HG03095 (cell line): ENCODE results near the gene VAT1L.

Source experiments
- ATAC-seq: cut with Tn5 transposase; IDR thresholded peaks from one replicate; pipeline ENCODE4 v1.9.1; 2021; ENCODE audit warnings: moderate library complexity; ENCODE audit not compliant: unreplicated experiment

The VAT1L gene

GRCh38 chr16:77781091-77781490 is 7.3 kb upstream of the VAT1L start:
- no peak for ATAC-seq

DNA sequence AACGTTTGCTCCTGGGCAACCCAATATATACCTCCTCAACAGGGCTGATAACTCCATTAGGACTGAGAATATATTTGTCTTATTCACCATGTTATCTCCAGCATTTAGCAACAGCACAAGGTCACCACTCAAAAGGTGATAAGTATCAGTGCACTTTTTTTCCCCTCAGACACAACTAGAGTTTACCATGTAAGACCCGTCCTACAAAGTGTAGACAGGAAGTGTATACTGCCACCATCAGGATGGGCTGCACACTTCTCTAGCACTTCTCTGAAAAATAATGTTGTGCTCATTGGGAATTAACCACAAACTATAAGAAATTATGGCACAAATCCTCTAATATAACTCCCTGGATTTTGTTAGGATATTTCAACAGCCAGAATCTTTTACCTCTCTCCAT is 5.7 kb upstream of the VAT1L start:
- no peak for ATAC-seq

DNA sequence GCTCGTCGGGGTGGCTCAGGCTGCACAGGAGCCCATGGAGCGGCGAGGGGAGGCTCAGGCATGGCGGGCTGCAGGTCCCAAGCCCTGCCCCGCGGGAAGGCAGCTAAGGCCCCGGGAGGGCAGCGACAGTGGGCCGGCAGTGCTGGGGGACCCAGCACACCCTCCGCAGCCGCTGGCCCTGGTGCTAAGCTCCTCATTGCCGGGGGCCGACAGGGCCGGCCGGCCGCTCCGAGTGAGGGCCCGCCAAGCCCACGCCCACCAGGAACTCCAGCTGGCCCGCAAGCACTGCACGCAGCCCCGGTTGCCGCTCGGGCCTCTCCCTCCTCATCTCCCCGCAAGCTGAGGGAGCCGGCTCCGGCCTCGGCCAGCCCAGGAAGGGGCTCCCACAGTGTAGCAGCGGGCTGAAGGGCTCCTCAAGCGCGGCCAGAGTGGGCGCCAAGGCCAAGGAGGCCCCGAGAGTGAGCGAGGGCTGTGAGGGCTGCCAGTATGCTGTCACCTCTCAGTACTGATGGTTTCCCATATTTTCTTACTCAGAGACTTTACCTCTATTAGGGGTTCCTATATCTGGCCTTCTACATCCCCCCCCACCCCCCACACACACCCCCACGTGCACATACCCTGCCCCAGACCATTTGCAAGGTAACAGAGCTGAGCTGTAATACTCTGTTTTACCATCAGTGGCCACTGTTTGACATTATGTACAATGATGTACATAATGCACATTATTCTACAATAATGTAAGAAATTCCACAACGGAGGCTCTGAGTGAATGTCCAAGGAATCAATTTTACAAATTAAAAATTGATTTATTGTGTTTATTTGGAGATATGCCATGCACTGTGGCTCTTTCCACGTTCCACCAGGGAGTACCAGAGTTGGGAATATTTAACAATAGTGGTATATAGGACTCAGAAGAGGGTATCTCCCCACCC is 3.7 kb upstream of the VAT1L start:
- ATAC-seq, result no peak

DNA sequence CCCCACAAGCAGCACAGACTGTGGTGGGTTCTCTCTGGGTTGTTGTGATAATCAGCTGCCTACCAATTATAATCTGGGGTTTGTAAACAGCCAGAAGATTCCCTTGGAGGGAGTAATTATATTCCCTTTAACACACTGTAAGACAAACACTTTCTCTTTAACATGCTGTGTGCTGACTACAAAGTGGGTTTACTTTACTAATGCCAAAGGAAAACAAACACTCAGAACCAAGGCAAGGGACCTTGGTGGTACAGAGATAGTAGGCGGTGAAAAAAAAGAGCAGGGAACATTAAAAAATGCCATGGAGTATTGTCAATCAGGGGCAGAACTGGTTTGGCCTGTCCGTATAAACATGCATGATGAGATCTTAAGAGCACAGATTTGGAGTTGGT is 3.0 kb upstream of the VAT1L start:
- no peak for ATAC-seq

- ATAC-seq, result no peak
These were observed 2.0 kb upstream of the VAT1L start for GRCh38 chr16:77786186-77786847.

DNA sequence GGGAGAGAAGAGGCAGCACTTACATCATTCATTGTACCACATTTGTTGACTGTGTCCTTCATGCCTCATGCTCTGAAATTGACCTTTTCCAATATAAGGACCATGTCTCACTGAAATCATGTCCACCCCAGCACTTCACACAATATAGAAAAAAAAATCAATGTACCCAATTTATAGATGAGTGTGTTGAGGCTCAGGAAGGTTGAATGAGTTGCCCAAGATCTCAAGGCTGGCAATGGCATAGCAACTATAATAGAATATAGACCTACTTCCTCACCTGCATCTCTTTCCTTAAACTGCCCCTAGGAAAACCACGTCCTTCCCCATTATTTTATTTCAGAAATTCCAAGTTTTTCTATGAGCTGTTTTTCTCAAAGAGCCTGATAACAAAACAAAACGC is 912 bp upstream of the VAT1L start:
- ATAC-seq, result no peak

GRCh38 chr16:77789085-77790008 is 983 bp downstream of the VAT1L start:
- ATAC-seq, result no peak

GRCh38 chr16:77790009-77790372 is 1.6 kb downstream of the VAT1L start:
- no peak for ATAC-seq

- ATAC-seq, result no peak
These were observed 2.5 kb downstream of the VAT1L start for GRCh38 chr16:77790912-77791311.

DNA sequence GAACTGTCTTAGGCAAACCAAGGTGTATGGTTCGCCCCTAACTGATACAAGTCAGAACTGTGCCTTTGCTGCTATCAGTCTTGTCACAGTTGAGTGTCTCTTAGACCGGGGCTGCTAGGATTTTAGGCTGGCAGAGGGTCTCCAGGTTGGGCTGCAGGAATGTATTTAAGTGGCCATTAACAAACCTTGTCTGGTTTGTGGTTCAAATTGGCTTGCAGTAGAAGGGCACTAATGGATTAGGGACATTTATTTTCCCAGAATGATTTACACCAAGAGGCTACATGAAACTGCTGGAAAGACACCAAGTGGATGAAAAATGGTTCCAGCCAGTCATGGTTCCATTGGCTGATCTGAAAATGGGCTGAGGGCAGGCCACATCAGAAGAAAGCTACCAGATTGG is 5.1 kb downstream of the VAT1L start:
- ATAC-seq, result no peak

GRCh38 chr16:77794586-77794985 is 6.2 kb downstream of the VAT1L start:
- ATAC-seq, result no peak

- no peak for ATAC-seq
These were observed 13.5 kb downstream of the VAT1L start for GRCh38 chr16:77801817-77802216.

DNA sequence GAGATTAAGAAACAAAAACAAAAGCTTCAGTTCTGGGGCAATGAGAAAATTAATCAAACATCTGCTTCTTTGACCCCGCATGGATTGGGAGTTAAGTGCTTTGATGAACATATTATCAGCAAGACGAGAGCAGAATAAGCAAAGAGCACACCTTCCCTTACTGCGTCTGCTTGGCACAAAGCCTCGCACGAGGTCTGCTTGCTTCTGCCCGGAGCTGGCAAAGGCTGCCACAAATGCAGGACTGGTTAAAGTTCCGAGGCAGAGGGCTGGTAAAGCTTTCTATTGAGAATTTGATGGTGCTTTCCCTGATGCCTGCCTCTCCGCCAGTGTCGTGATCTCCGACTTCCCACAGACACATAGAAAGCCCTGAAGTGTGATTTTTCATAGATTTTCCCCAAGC is 17.0 kb downstream of the VAT1L start:
- ATAC-seq, result no peak

DNA sequence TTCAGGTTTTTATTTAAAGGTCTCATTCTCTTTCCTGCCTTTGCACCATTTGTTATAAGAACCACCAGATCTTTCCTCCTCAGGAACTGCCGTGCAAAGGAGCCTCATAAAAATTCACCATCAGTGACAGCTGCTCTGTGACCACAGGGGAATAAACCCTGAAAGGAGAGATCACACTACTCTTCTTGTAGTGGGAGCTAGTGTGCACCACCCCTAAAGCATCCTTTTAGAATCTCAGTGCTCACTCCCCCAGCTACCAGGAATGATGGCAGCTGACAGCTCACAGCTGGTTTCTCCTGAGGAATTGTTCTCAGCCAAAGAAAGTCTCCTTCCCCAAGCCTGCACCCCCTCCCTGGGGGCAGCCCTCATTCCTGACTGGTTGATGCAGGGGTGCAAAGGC is 18.7 kb downstream of the VAT1L start:
- no peak for ATAC-seq

- no peak for ATAC-seq
These were observed 24.6 kb downstream of the VAT1L start for GRCh38 chr16:77812856-77813500.

GRCh38 chr16:77816293-77816692 is 27.9 kb downstream of the VAT1L start:
- ATAC-seq, result no peak

GRCh38 chr16:77820340-77820739 is 32.0 kb downstream of the VAT1L start:
- no peak for ATAC-seq

- no peak for ATAC-seq
These were observed 34.3 kb downstream of the VAT1L start for GRCh38 chr16:77822661-77823060.

DNA sequence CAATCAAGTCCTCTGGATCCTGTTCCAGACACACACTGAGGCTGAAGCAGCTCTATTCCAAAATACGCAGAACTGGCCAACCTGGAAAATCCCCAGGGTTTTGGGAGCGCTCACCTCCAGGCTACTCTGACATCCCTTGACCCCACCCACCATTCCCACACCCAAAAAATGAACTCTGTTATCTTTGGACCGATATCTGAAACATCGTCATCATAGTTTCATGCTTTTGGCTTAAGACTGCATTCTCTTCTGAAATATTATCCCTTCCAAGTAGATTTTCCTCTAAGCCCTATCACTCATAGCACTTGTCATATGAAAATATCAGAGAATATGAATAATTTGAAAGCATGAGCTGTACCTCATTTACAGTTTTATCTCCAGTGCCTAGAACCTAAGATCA is 34.7 kb downstream of the VAT1L start:
- ATAC-seq, result no peak

GRCh38 chr16:77825196-77825595 is 36.8 kb downstream of the VAT1L start:
- no peak for ATAC-seq

- ATAC-seq, result no peak
These were observed 38.7 kb downstream of the VAT1L start for GRCh38 chr16:77827032-77827431.
